GM19467 (cell line): ENCODE data around the gene HSPBP1.

Experiments
- ATAC-seq: cut with Tn5 transposase; IDR thresholded peaks from one replicate; pipeline ENCODE4 v1.9.1; 2021; ENCODE audit warnings: mild to moderate bottlenecking, moderate library complexity; ENCODE audit not compliant: unreplicated experiment

The HSPBP1 gene

GRCh38 chr19:55305983-55306562 is 26.2 kb upstream of the HSPBP1 start:
- ATAC-seq, result no peak

- ATAC-seq, result no peak
Measured at GRCh38 chr19:55305491-55305890, 25.6 kb upstream of the HSPBP1 start.

GRCh38 chr19:55304980-55305379 is 25.1 kb upstream of the HSPBP1 start:
- ATAC-seq, result no peak

GRCh38 chr19:55304279-55304978 is 24.5 kb upstream of the HSPBP1 start:
- ATAC-seq, result no peak

- no peak for ATAC-seq
Measured at GRCh38 chr19:55303477-55303876, 23.6 kb upstream of the HSPBP1 start.

GRCh38 chr19:55302318-55302703 is 22.4 kb upstream of the HSPBP1 start:
- ATAC-seq, result no peak

- peak; percentile 70 for ATAC-seq
Measured at GRCh38 chr19:55301459-55302317, 21.8 kb upstream of the HSPBP1 start.

GRCh38 chr19:55300886-55301458 is 21.1 kb upstream of the HSPBP1 start:
- ATAC-seq, result no peak

GRCh38 chr19:55299991-55300390 is 20.1 kb upstream of the HSPBP1 start:
- no peak for ATAC-seq

- no peak for ATAC-seq
Measured at GRCh38 chr19:55297267-55297666, 17.4 kb upstream of the HSPBP1 start.

GRCh38 chr19:55289117-55289796 is 9.3 kb upstream of the HSPBP1 start:
- ATAC-seq, result no peak

- ATAC-seq, result no peak
Measured at GRCh38 chr19:55287361-55288079, 7.6 kb upstream of the HSPBP1 start.

- no peak for ATAC-seq
Measured at GRCh38 chr19:55285229-55285890, 5.5 kb upstream of the HSPBP1 start.

- no peak for ATAC-seq
Measured at GRCh38 chr19:55284405-55285058, 4.6 kb upstream of the HSPBP1 start.

- ATAC-seq, result no peak
Measured at GRCh38 chr19:55283548-55284377, 3.9 kb upstream of the HSPBP1 start, which contains the start of gene BRSK1. BRSK1 (plus strand) TSS chr19:55283997; CDS start chr19:55284443, 446 bp downstream.

- no peak for ATAC-seq
Measured at GRCh38 chr19:55279340-55279739, 570 bp downstream of the HSPBP1 start.

GRCh38 chr19:55278391-55279135 is 1.3 kb downstream of the HSPBP1 start:
- ATAC-seq, result no peak

- ATAC-seq, result no peak
Measured at GRCh38 chr19:55277494-55277893, 2.4 kb downstream of the HSPBP1 start.
